SU-DHL-6 (cell line): Measurements from ENCODE around the gene PET117.

ENCODE experiments used
- H2AFZ ChIP-seq: fragments of 200-600 bp; sonication (generic); 2 replicates; pipeline ENCODE4 v1.6.1; 2014; ENCODE audit warnings: low read depth, mild to moderate bottlenecking, moderate library complexity, mixed read lengths, antibody characterized with exemption, low read length; ENCODE audit not compliant: severe bottlenecking
- H3F3A ChIP-seq: fragments of 200-600 bp; shearing (Covaris generic); 2 replicates; pipeline ENCODE4 v1.6.0; 2016; ENCODE audit warnings: antibody characterized with exemption, mild to moderate bottlenecking; ENCODE audit not compliant: insufficient read depth
- H3K27ac ChIP-seq: fragments of 200-600 bp; sonication (generic); 2 replicates; pipeline ENCODE4 v1.5.1; 2016; ENCODE audit warnings: low read depth, mild to moderate bottlenecking, low read length, moderate library complexity, mixed read lengths
- H3K27me3 ChIP-seq: fragments of 200-600 bp; sonication (generic), shearing (Covaris generic); 2 replicates; pipeline ENCODE4 v1.6.0; 2014; ENCODE audit warnings: mild to moderate bottlenecking, low read length
- H3K36me3 ChIP-seq: fragments of 200-600 bp; sonication (generic); 2 replicates; pipeline ENCODE4 v1.6.1; 2014; ENCODE audit warnings: mild to moderate bottlenecking, low read length, mixed read lengths
- H3K4me2 ChIP-seq: fragments of 300-600, 200-600 bp; shearing (Covaris generic), sonication (generic); 2 replicates; pipeline ENCODE4 v1.6.0; 2014; ENCODE audit warnings: low read length, low read depth, mild to moderate bottlenecking; ENCODE audit not compliant: poor library complexity, severe bottlenecking
- H3K4me3 ChIP-seq: fragments of 200-600 bp; sonication (generic); 2 replicates; pipeline ENCODE4 v1.5.1; 2014; ENCODE audit warnings: antibody characterized with exemption, low read length, mild to moderate bottlenecking, mixed read lengths; ENCODE audit not compliant: insufficient read depth, poor library complexity, severe bottlenecking
- H3K79me2 ChIP-seq: fragments of 200-600 bp; sonication (generic); 2 replicates; pipeline ENCODE4 v1.6.1; 2014; ENCODE audit warnings: mild to moderate bottlenecking, low read length, moderate library complexity; ENCODE audit not compliant: insufficient read depth
- H3K9ac ChIP-seq: fragments of 200-600 bp; sonication (generic); 2 replicates; pipeline ENCODE4 v1.7.0; 2014; ENCODE audit warnings: mild to moderate bottlenecking, low read length
- H3K9me2 ChIP-seq: fragments of 200-600 bp; sonication (generic); replicated peaks from 2 replicates; pipeline ENCODE4 v1.6.1; 2014; ENCODE audit warnings: low read length; ENCODE audit not compliant: insufficient read depth
- H3K9me3 ChIP-seq: fragments of 200-600 bp; sonication (generic); 2 replicates; pipeline ENCODE4 v1.6.1; 2014; ENCODE audit warnings: low read length, mixed read lengths; ENCODE audit not compliant: insufficient read depth
- H4K20me1 ChIP-seq: fragments of 200-600 bp; sonication (generic); 2 replicates; pipeline ENCODE4 v1.6.1; 2014; ENCODE audit warnings: low read depth, mild to moderate bottlenecking, antibody characterized with exemption, low read length, moderate library complexity, mixed read lengths
- CTCF ChIP-seq: fragments of 200-600 bp; sonication (generic); IDR thresholded peaks from one replicate; pipeline ENCODE4 v1.5.1; 2017; ENCODE audit warnings: antibody characterized with exemption, mild to moderate bottlenecking, low read length, moderate library complexity; ENCODE audit not compliant: insufficient read depth, poor library complexity, severe bottlenecking
- EZH2phosphoT487 ChIP-seq: fragments of 200-600 bp; sonication (generic), shearing (Covaris generic); conservative IDR thresholded peaks from 2 replicates; pipeline ENCODE4 v1.6.1; 2018; ENCODE audit warnings: mild to moderate bottlenecking, antibody characterized with exemption, low read length, moderate library complexity, mixed read lengths

Gene PET117

GRCh38 chr20:18144541-18145099, 7.0 kb downstream of the PET117 start:
- Histone ChIP-seq H3K9me3 (no peaks in the 10 kb centered on the region), H4K20me1 (no peaks in the 10 kb centered on the region), H3K9ac (no peak overlapping the region), H3F3A (no peaks in the 10 kb centered on the region), H3K79me2 (peaks cover 35% of the 10 kb centered on the region), H3K4me3 (no peak overlapping the region), H3K27ac (no peak overlapping the region), H2AFZ (no peak overlapping the region), H3K9me2 (no peaks in the 10 kb centered on the region), H3K4me2 (no peak overlapping the region), H3K27me3 (no peaks in the 10 kb centered on the region), H3K36me3 (peaks cover 22% of the 10 kb centered on the region; the same call in 1 of the 2 replicates)
- TF ChIP-seq EZH2phosphoT487 = no peak
- no peak for TF ChIP-seq CTCF

GRCh38 chr20:18154342-18154741, 16.7 kb downstream of the PET117 start:
- no peak overlapping the region for H2AFZ ChIP-seq
- H3K36me3 ChIP-seq = peaks cover 11% of the 10 kb centered on the region
- H3K4me3 ChIP-seq = no peak overlapping the region
- no peaks in the 10 kb centered on the region for H4K20me1 ChIP-seq
- no peak for TF ChIP-seq EZH2phosphoT487
- no peak for TF ChIP-seq CTCF
- H3F3A ChIP-seq = no peaks in the 10 kb centered on the region
- no peak overlapping the region for H3K27ac ChIP-seq
- H3K79me2 ChIP-seq = no peaks in the 10 kb centered on the region; the same call in 1 of the 2 replicates
- no peaks in the 10 kb centered on the region for H3K9me2 ChIP-seq
- no peaks in the 10 kb centered on the region for H3K9me3 ChIP-seq
- H3K4me2 ChIP-seq = no peak overlapping the region
- H3K27me3 ChIP-seq = no peaks in the 10 kb centered on the region
- no peak overlapping the region for H3K9ac ChIP-seq

DNA sequence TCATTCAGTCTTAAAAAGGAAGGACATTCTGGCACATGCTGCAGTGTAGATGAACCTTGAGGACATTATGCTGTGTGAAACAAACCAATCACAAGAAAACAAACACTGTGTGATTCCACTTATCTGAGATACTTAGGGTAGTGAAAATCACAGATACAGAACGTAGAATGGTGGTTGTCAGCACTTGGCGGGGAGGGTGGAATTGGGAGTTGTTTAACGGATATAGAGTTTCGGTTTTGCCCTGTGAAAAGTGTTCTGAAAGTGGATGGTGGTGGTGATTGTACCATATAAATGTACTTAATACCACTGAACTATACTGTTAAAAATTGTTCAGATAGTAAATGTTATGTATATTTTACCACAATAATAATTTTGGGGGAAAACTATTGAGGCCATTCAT, 18.4 kb downstream of the PET117 start:
- no peaks in the 10 kb centered on the region for H3F3A ChIP-seq
- no peaks in the 10 kb centered on the region for H3K9me2 ChIP-seq
- H3K9me3 ChIP-seq = no peaks in the 10 kb centered on the region
- no peak overlapping the region for H3K4me2 ChIP-seq
- no peak overlapping the region for H3K9ac ChIP-seq
- TF ChIP-seq EZH2phosphoT487 (no peak), CTCF (no peak)
- no peaks in the 10 kb centered on the region for H4K20me1 ChIP-seq
- no peak overlapping the region for H3K4me3 ChIP-seq
- no peak overlapping the region for H3K27ac ChIP-seq
- no peaks in the 10 kb centered on the region for H3K27me3 ChIP-seq
- H3K36me3 ChIP-seq = peaks cover 13% of the 10 kb centered on the region
- H3K79me2 ChIP-seq = no peaks in the 10 kb centered on the region; the same call in 1 of the 2 replicates
- no peak overlapping the region for H2AFZ ChIP-seq
